Activated gamma-delta T cell treated with Interleukin-2 at 50 U/mL for 16 hours (primary cell): ENCODE data around the gene KLC4.
"Not testable (repeated sequence)": the region's sequence is repeated elsewhere in the genome, so short reads cannot be mapped to it uniquely, and the experiment has no call there.

ENCODE experiments used
- DNase-seq: peaks from one replicate; pipeline ENCODE4 v3.0.0-alpha.2; 2020

Gene KLC4

DNA sequence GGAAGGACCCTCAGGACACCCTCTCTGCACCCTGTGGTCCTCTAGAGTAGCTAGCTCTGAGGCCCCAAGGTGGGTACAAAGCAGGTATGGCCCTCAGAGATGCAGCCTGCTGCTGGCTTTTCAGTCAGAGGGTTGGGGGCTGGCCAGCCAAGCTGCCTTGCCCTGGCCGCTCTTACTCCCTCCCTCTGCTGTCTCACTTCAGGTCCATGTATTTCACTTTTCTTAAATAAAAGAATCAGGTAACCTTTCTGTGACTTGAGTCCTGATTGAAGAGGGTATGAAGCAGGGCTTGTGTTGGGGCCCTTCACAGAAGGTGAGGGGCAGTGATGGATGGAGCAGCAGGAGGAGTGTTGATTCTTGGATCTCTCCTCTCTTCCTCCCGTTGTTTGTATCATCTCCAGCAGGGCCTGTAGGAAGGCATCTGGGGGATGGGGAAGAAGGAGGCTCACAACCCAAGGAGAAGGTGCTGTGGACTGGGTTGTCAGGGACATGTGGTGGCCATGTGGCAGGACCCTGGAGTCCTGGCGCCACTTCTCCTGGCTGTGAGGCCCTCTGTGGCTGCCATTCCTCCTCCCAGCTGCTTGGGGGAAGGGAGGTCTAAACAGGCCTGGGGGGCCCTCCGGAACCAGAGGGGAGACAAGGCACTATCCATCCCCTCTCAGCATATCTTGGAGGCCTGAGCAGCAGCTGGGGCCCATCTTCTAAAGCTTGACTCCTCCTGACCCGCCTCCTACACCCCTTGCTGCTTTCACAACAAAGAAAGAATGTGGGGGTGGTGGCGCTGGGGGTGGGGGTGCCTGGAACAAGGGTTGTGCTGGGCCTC is 15.6 kb downstream of the KLC4 start:
- DNase-seq: no peak

DNA sequence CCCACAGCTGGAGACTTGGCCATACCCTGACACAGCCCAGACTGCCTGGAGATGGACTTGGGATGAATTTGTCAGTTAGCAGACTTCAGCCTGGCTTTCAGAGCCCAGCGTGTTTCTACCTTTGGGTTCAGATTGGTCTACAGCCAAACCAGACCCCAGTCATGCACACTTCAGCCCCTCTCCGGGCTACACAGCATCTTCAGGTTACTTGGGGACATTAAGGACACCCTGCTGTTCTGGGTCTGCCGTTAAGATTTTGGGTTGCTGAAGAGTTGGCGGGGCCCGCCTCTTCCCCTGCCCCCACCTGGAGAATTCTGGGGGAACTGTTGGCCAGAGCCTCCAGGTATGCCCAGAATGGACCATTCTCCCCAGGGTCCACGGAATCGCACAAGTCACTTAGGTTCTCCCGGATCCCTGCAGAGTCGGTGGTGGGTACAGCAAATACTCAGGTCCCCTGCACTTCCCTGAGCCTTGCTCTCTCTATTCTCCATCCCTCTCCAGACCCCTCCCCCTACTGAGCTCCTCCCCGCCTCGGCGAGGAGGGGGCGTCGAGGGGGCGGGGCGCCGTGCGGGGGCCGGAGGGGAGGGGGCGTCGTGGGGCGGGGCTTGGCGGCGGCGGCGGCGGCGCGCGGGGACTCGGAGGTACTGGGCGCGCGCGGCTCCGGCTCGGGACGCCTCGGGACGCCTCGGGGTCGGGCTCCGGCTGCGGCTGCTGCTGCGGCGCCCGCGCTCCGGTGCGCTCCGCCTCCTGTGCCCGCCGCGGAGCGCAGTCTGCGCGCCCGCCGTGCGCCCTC is 16.4 kb downstream of the KLC4 start, which contains the start of gene PTK7:
Gene PTK7, plus strand, starts transcription at position 645 of the 794 bp plus-strand sequence. CDS start 175 bp downstream, outside the sequence.
- no peak for DNase-seq

DNA sequence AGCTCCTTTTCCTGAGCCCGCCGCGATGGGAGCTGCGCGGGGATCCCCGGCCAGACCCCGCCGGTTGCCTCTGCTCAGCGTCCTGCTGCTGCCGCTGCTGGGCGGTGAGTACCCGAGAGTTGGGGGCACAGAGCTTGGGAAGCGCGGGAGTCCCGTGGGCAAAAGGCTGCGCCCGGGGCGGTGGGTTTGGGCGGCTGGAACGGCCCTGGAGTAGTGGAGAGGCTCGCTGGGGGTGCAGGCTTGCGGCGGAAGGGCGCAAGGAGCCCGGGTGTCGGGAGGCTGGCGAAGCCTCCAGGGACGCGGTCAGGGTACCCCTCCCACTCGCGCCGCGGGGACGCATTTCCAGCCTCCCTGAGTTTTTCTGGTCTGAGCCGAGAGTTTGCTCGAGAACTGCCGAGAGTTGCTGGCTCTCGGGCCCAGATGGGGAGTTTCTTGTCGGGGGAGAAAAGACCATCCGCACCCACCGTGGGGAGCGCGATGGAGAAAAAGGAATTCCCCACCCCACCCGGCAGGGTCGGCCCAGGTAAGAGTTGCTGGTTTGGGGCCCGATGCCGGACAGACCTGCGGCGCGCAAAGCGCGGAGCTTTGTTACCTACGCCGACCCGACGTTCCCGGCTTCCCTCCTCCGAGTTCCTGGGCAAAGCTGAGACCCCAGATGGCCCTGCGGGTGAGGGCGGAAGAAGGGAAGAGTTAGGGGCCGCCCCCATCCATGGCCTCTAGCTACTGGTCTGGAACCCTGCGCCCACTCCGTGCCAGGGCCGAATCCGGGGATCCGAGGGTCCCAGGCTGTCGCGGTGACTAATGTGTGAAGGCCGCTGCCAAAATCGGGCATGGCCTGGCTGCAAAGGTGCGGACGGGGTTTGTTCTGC is 17.3 kb downstream of the KLC4 start:
- no peak for DNase-seq

DNA sequence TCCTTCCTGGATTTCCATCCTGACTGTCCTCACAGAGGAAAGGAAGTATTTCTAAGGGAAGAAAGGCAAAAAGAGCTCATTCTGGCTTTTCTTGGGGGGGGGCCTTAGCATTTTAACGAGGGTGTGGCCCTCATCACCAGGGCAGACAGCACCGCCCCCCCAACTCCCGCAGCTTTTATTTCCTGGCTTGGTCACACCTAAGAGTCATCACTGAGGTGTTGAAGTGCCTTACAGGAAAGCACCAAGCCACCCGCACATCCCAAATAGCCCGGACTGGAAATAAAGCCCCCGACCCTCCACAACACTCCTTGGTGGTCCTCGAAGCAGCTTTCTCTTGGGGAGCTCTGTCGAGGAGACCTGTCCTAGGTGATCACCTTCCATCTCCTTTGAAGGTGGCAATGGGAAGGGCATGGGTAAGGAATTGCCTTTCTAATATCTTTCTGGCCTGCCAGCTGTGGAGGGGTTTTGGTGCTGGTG is 17.9 kb downstream of the KLC4 start:
- no peak for DNase-seq

DNA sequence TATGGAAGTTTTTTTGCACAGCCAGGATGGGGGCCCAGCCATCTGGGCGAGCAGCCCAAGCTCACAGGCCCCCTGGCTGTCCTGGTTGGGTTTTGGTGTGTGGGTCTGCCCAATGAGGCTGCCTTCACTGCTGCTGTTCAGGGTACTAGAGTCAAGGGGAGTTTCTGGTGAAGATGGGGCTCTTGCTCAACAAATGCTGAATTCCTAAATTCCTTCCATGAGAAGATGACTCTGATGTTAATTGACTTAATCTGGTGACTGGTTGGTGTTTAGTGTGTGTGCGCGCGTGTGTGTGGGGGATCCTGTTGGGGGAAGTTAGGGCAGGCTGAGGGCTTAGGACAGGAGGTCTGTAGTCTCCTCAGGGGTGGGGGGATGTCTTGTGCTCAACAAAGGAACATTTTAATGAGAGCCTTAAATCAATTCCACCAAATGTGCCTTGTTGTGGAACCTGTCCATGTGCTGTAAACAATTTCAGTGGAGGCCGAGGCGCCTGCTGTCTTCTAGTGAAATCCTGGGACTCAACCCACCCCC is 18.6 kb downstream of the KLC4 start:
- DNase-seq: no peak

DNA sequence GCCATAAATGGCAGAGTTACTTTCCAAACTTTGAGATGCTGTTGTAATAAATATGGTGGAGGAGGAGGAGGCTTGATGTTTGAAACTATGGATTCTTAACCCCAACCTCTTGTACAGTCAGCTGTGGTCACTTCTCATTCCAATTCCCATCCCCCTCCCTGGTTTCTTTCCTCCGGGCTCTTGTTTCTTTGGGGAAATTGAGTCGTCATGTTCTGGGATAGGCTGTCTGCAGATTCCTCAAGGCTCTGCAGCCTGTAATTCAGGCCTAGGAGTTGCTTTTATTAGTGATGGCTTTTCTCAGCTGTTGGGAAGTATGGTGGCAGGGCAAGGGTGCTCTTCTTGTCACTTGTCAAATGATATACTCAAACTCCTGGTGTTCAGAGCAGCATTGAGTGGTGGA is 19.3 kb downstream of the KLC4 start:
- no peak for DNase-seq

DNA sequence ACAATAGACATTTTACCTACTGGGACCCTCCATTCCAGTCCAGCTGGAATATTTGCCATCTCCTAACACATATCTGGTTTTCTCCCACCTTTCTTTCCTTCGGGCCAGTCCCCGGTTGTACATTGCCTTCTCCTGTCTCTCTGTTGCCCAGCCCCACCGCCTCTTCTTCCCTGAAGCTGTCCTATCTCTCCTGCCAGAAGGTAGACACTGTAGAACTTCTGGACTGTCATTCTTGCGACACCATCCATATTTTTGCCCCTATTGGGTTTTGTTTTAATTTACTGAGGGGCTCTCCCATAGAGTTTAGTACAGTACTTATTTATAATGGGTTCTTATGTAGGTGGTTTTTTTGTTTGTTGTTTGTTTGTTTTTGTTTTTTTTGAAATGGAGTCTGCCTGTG is 21.6 kb downstream of the KLC4 start:
- DNase-seq: no peak

DNA sequence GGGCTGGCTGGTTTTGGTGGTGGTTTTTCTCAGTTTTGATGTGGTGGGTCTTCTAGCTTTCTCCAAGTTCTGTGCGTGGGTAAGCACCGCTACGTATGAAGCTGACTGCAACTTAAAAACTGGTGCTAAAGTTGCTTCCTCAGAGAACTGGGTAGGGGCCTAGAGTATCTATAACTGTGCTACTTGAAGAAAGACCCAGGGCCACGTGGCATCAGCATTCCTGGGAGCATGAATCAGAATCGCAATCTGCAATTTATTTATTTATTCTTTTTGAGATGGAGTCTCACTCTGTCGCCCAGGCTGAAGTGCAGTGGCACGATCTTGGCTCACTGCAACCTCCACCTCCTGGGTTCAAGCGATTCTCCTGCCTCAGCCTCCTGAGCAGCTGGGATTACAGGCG is 22.5 kb downstream of the KLC4 start:
- not testable (repeated sequence) for DNase-seq

DNA sequence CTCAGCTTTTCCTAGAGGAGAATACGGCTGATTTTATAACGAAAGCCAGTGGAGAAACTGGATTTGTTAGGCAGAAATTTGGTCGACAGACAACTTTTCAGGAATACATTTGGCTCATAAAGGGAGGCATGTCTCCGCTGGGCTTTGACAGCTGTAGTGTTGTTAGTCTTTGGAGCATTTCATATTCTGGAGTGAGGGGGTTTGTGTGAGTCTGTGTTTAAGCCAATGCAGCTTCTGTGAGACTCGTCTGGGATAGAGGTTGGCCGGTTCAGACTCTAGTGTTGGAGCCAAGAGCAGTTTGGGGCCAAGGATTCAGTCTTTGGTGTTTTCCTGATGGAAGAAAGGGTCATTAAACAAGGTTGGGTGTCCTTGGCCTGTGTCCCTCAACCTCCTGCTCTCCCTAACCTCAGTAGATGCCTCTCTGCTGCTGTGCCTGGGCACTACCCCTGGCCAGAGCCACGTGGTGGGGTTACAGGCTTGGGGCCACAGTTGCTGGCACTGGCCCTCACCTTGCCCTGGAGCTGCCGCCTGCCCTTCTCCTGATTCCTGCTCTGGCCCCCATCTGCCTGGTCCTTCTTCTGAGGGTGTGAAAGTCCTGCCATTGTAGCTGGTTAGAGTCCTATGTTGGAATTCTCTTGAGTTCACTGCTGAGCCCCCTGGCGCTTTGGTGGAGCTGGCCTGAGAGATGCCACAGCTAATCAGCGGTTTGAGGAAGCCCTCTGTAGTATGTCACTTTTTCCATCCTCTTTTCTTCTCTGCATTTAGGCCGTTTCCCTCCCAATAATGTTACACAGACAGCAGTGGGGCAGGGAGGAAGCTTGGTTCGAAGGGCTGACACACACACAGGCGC is 23.6 kb downstream of the KLC4 start:
- DNase-seq: no peak

DNA sequence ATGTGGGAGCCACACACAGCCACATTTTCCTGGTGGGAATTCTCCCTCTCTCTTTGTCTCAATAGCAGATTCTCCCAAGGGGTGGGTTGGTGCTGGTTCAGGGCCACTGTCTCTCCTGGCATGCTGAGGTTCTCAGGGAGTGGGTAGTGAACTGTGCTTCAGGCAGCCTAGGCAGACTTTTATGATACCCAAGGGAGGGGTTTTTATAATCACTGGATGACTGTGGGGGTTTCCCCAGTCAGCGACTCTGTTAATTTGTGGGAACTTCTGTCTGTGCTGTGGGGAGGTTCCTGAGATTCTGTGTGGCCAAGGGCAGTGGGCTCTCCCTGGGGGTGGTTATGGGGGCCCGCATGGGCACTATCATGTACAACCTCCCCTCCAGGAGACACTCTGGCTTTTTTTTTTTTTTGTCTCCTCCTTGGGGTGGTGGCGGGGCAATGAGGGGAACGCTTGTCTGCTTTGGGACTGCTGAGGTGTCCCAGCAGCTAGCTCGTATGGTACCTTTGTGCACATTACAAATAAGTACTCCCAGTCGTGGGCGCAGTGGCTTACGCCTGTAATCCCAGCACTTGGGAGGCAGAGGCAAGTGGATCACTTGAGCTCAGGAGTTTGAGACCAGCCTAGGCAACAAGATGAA is 26.7 kb downstream of the KLC4 start:
- no peak for DNase-seq

DNA sequence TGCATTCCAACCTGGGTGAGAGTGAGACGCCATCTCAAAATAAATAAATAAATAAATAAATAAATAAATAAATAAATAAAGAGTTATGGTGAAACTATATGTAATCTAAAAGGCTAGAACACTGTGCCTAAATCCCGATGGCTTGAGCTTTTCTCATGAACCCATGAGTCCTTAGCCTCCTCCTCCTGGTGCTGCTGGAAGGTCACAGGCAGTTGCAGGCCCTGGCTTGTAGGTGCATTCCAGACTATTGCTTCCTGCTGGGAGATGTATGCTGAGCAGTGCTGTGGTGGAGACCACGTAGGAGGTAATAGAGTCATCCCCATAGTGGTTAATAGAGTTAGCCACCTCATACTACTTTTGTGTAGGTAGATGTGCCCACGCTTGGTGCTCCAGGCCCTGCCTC is 29.2 kb downstream of the KLC4 start:
- no peak for DNase-seq

DNA sequence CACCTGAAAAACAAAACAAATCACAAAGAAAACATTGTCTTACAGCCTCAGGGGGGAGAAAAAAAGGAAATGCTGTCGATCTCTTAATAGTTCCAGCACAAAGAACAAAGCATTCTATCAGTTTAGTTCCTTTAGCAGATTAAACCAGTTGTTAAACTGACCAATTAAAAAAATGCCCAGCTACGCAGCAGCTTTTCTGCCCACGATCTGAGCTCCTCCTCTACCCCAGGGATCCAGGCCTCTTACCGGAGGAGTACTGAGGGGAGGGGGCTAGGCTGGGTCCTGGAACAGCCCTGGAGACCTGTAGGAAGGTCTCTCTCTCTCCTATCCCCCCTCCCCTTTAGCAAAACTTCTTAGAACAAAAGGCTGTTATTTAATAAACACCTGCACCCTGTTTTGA is 30.0 kb downstream of the KLC4 start:
- DNase-seq: no peak

DNA sequence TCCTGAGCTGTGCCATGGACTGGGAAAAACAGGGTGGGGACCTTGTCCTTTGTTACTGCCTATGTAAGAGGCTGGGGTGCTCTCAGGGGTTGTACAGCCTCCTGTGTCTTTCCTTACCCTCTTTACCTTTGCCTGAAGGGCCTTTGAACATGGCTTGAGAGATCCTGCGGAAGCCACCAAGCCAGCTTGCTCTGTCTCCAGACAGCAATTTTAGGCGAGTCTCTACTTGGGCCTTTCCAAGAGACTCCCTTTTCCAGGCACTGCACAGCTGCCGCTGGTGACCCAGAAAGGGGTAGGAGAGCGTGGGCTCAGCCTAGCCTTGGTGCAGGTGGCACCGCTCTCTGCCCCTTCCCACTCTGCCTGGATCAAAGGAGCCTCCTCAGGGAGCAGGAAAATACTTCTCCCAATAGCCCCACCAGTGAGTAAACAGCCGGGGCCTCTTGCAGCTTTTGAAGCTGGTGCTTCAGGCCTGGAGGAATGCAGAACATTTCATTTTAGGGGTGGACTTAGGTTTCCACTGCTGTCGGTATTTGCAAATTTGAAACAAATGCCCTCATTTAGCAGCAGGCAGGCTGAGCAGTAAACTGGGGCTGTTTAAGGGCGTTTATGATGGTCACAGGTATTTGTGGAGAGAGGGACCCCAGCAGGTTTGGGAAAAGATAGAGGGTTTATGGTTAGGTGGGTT is 30.6 kb downstream of the KLC4 start:
- no peak for DNase-seq

DNA sequence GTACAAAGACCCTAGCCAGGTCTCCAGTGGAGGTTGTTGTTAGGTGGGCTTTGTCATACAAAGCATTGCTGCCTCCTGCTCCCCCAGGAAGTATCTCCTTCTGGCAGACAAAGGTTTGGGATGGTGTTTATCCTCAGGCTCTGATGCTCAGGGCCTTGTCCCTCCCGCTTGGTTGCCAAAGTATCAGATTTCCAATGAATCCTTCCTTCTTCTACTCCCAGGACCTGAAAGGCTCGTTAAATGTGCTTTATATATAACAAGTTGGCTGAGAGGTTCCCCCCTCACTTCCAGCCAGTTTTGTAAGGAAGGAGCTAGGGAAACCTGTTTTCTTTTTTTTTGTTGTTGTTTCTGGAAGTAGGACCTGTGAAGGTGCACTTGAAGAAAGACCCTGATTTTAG is 31.1 kb downstream of the KLC4 start:
- no peak for DNase-seq

DNA sequence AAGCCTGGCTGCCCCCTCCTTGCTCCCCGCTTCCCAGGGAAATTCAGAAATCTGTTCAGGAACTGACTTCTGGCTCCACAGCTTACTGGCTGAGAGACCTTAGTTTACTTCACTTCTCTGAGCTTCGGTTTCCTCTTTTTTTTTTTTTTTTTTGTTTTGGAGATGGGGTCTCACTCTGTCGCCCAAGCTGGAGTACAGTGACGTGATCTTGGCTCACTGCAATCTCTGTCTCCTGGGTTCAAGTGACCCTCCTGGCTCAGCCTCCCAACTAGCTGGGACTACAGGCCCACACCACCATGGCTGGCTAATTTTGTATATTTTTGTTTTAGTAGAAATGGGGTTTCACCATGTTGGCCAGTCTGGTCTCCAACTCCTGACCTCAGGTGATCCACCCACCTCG is 31.6 kb downstream of the KLC4 start:
- no peak for DNase-seq

DNA sequence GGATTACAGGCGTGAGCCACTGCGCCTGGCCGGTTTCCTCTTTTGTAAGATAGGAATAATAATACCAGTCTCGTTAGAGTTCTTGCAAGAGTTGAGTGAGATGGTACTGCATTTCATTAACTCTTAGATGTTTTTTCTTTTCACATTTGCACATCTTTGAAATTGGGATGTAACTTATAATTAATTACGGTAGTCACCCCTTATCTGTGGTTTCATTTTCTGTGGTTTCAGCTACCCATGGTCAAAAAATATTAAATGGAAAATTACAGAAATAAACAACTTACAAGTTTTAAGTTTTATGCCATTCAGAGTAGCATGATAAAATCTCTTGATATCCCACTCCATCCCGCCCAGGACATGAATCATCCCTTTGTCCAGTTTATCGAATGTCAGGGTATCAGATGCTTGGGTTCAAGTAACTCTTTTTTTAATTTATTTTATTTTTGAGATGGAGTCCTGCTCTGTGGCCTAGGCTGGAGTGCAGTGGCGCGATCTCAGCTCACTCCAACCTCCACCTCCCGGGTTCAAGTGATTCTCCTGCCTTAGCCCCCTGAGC is 32.1 kb downstream of the KLC4 start:
- no peak for DNase-seq

DNA sequence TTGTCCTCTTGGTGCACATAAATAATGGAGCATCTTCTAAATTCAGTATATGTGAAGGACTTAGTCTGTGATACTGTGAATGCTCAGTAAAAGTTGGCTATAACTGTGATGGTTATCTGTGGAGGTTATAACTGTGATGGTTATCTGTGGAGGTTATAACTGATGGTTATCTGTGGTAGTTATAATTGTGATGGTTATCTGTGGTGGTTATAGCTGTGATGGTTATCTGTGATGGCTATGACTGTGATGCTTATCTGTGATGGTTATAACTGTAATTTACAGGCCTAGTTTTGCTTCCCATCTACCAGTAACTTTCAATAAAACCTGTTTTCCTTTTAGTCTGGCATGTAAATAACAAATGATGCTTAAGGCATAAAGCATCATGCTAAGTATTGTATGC is 33.2 kb downstream of the KLC4 start:
- DNase-seq: no peak

DNA sequence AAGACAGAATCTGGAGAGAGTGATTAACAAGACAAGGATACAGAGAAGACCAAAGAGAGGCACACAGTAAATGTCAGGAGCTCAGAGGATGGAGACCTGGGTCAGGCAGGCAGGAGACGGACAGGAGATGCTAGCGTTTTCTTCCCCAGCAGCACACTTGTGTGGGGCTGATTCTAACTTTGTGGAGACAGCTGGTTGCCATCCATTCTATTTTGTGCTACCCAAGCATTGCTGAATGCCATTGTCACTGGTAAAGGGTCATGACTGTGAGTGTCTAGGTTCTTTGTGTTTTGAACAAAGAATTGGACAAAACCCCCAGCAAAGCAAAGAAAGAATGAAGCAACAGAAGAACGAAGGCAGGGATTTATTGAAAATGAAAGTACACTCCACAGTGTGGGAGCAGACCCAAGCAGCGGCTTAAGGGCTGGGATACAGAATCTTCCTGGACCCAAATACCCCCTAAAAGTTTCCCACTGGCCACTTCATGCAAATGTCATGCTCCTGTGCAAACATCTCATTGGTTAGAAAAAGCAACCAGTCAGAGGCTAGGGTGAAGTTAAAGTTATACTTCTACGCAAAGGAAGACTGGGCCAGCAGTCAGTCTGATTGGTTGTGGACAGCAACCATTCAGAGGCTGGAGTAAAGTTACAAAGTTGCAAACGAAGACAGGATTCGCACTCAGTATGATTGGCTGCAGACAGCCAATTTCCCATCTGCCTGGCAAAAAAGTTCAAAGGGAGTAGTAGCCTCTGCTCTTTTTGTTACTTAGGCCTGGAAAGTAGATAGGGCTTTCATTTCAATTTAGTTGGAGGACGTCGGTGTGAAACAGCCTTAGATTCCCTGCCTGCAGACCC is 34.2 kb downstream of the KLC4 start:
- no peak for DNase-seq

DNA sequence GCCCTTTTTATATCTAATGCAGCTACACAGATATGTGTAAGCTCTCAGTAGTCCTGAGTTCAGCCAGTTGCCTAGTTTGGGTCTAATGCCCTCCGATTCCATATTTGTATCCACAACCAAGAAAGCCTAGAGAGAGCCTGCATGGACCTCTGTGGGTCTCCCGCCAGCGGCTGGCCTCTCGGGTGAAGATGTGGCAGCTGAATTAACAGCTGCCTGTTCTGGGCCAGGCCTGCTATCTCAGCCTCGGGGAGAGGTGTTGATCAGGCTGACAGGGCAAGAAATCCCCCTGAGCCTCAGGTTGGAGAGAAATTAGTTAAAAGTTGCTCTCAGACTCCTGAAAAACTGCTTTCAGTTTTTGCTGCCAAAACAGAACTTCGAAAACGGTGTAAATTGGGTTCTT is 36.5 kb downstream of the KLC4 start:
- no peak for DNase-seq
